Stomach (tissue), 4 donors: ENCODE measurements around the gene GTF2IRD1.

ENCODE experiments used
- CTCF ChIP-seq, 7 experiments: fragments of 450-650 bp in 4 of 7; fragments of 200-600 bp in 3 of 7; sonication (generic) in 3 of 7; IDR thresholded peaks; one replicate each; pipeline ENCODE4 v1.5.1; 2016 to 2019; ENCODE audit warnings: antibody characterized with exemption in 7 of 7, control low read depth in 2 of 7, mild to moderate bottlenecking in 1 of 7
- POLR2A ChIP-seq, 4 donors: fragments of 450-650 bp; IDR thresholded peaks; one replicate each; pipeline ENCODE4 v1.6.1; 2016; ENCODE audit warnings: antibody characterized with exemption in 4 of 4, control low read depth in 2 of 4, mild to moderate bottlenecking in 1 of 4, moderate library complexity in 1 of 4

GRCh38 chr7:74483402-74484336 is 30.0 kb downstream of the GTF2IRD1 start:
- no peak for TF ChIP-seq CTCF (IDR thresholded peaks at IDR 0.05)
- no peak for TF ChIP-seq POLR2A (IDR thresholded peaks at IDR 0.05)
